A673 (cell line): ENCODE results near the gene TMEM164. TPM values are rescaled to one million over a fixed set of nuclear protein-coding genes. Genes with fewer than 3 reads are reported as not detected.

Experiments used
- BruUV-seq: library from RNA; stranded (reverse); fragments of 400-500 nt; replicated peaks from 2 replicates; lab custom pipeline; 2021; lab: Mats Ljungman, UMichigan
- CTCF ChIA-PET: fragments of 300-600 bp; sonication (Branson Sonifier 250); formaldehyde crosslinking; loops from one replicate; lab custom pipeline; 2022; ENCODE audit warnings: antibody characterized with exemption; lab: Charles Lee
- POLR2A ChIA-PET: fragments of 300-600 bp; sonication (Branson Sonifier 250); formaldehyde crosslinking; loops from one replicate; lab custom pipeline; 2022; ENCODE audit warnings: antibody characterized with exemption; ENCODE audit not compliant: low non-redundant PET; lab: Charles Lee
- DNase-seq: peaks from one replicate; pipeline ENCODE4 v3.0.0-alpha.2; 2015; ENCODE audit warnings: low spot score
- H3K27ac ChIP-seq: fragments of 200-600 bp; sonication (generic); 2 replicates; pipeline ENCODE4 v1.5.1; 2016; ENCODE audit warnings: mixed run types, low read depth, mild to moderate bottlenecking, mixed read lengths, antibody characterized with exemption, low read length; ENCODE audit not compliant: poor library complexity, severe bottlenecking
- H3K27me3 ChIP-seq: fragments of 200-600 bp; sonication (generic); replicated peaks from 2 replicates; pipeline ENCODE4 v1.6.1; 2017; ENCODE audit warnings: mixed run types, low read depth, mild to moderate bottlenecking, mixed read lengths, antibody characterized with exemption, low read length; ENCODE audit not compliant: insufficient read depth, poor library complexity
- H3K36me3 ChIP-seq: fragments of 200-600 bp; sonication (generic); 2 replicates; pipeline ENCODE4 v1.6.1; 2016; ENCODE audit warnings: mixed run types, mild to moderate bottlenecking, mixed read lengths, antibody characterized with exemption, low read length; ENCODE audit not compliant: insufficient read depth, poor library complexity, severe bottlenecking
- H3K4me1 ChIP-seq: fragments of 200-600 bp; sonication (generic); 2 replicates; pipeline ENCODE4 v1.6.1; 2017; ENCODE audit warnings: mixed run types, mild to moderate bottlenecking, mixed read lengths, antibody characterized with exemption, low read length; ENCODE audit not compliant: insufficient read depth, poor library complexity, severe bottlenecking
- H3K4me3 ChIP-seq: fragments of 200-600 bp; sonication (generic); 2 replicates; pipeline ENCODE4 v1.5.1; 2016; ENCODE audit warnings: low read depth, mixed run types, mild to moderate bottlenecking, mixed read lengths, low read length; ENCODE audit not compliant: poor library complexity, severe bottlenecking
- H3K9me3 ChIP-seq: fragments of 200-600 bp; sonication (generic); 2 replicates; pipeline ENCODE4 v1.6.1; 2016; ENCODE audit warnings: mixed run types, low read depth, mild to moderate bottlenecking, mixed read lengths, antibody characterized with exemption, low read length; ENCODE audit not compliant: poor library complexity, severe bottlenecking
- CTCF ChIP-seq: fragments of 300-800, 200-600 bp; sonication (generic); conservative IDR thresholded peaks from 2 replicates; pipeline ENCODE4 v1.5.1; 2017; ENCODE audit warnings: low read depth, mild to moderate bottlenecking, antibody characterized with exemption, low read length, moderate library complexity, mixed read lengths
- EZH2 ChIP-seq: fragments of 200-600 bp; sonication (generic); IDR thresholded peaks from 2 replicates; pipeline ENCODE4 v1.6.1; 2017; ENCODE audit warnings: borderline replicate concordance, low read depth, mild to moderate bottlenecking, mixed read lengths, antibody characterized with exemption, low read length; ENCODE audit not compliant: poor library complexity, severe bottlenecking
- intact Hi-C: fragments of 100-400 bp; cut with micrococcal nuclease; formaldehyde crosslinking; loops from one replicate; pipeline ENCODE4 v1.10.0; 2022; ENCODE audit not compliant: unreplicated experiment
- total RNA-seq: library from RNA; stranded (reverse); gene quantifications from 2 replicates; pipeline ENCODE4 v1.2.3, GENCODE V29; 2021

TMEM164 gene
- total RNA-seq, 1 experiment from 2014 or later: 26.5 TPM

GRCh38 chrX:110046001-110046400 is 43.1 kb downstream of the TMEM164 start:
- peak; percentile 55 for DNase-seq
- peaks cover 4% of the 10 kb centered on the region for H3K4me1 ChIP-seq
- intact Hi-C loops: no loop called here
- no peak overlapping the region for H3K27ac ChIP-seq
- no peak overlapping the region for H3K4me3 ChIP-seq
- no TSS peak for BruUV-seq
- H3K36me3 ChIP-seq: no peaks in the 10 kb centered on the region
- CTCF ChIA-PET: no interaction called here
- POLR2A ChIA-PET: no interaction called here
- H3K9me3 ChIP-seq: no peaks in the 10 kb centered on the region
- TF ChIP-seq CTCF (peak; percentile 34; the same call in 1 of the 2 replicates), EZH2 (no peak)
- H3K27me3 ChIP-seq: no peaks in the 10 kb centered on the region

- Histone ChIP-seq H3K4me3 (no peak overlapping the region), H3K27ac (no peak overlapping the region), H3K4me1 (peaks cover 4% of the 10 kb centered on the region), H3K9me3 (no peaks in the 10 kb centered on the region), H3K36me3 (no peaks in the 10 kb centered on the region), H3K27me3 (no peaks in the 10 kb centered on the region)
- no peak for TF ChIP-seq EZH2
- TF ChIP-seq CTCF: no peak
- ChIA-PET POLR2A (no interaction called here), CTCF (no interaction called here)
- BruUV-seq: no TSS peak
- intact Hi-C loops: no loop called here
- DNase-seq: no peak
Measured at GRCh38 chrX:110046971-110047370, 44.1 kb downstream of the TMEM164 start.

GRCh38 chrX:110049096-110049495 is 46.2 kb downstream of the TMEM164 start:
- ChIA-PET CTCF (no interaction called here), POLR2A (no interaction called here)
- H3K27ac ChIP-seq: no peak overlapping the region
- intact Hi-C loops: no loop called here
- TF ChIP-seq EZH2 (no peak), CTCF (no peak)
- H3K4me1 ChIP-seq: peaks cover 4% of the 10 kb centered on the region
- H3K27me3 ChIP-seq: no peaks in the 10 kb centered on the region
- no peak overlapping the region for H3K4me3 ChIP-seq
- no peaks in the 10 kb centered on the region for H3K9me3 ChIP-seq
- no peaks in the 10 kb centered on the region for H3K36me3 ChIP-seq
- no TSS peak for BruUV-seq
- no peak for DNase-seq
